Measurements from ENCODE around the gene KHDC4.

GRCh38 chr1:155979597-155980343 is 45.6 kb upstream of the KHDC4 start:
- no peak for TF ChIP-seq CTCF (conservative IDR thresholded peaks at IDR 0.05 in 1 of 2, IDR thresholded peaks at IDR 0.05 in 1 of 2; ENCODE audit: low read depth in 1 of 2, low read length in 2 of 2)
- TF ChIP-seq EZH2 (IDR thresholded peaks at IDR 0.05; ENCODE audit: low read length, missing control alignments) = no peak
